ENCODE results near the gene SERGEF.

SERGEF gene

DNA sequence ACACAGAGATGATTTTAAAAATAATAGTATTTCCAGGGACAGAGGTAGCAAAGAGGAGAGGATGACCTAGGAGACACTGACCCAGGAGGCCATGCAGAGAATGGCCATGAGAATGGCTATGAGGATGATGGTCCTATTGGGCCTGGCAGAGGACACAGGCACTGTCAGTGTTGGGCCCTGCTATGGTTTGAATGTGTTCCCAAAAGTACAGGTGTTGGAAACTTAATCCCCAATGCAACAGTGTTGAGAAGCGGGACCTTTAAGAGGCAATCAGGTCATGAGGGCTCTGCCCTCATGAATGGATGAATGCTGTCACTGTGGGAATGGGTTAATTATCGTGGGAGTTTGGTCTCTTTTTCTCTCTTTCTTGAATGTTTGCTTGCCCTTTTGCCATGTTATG is 216.7 kb downstream of the SERGEF start:
- TF ChIP-seq, protein P1, sequence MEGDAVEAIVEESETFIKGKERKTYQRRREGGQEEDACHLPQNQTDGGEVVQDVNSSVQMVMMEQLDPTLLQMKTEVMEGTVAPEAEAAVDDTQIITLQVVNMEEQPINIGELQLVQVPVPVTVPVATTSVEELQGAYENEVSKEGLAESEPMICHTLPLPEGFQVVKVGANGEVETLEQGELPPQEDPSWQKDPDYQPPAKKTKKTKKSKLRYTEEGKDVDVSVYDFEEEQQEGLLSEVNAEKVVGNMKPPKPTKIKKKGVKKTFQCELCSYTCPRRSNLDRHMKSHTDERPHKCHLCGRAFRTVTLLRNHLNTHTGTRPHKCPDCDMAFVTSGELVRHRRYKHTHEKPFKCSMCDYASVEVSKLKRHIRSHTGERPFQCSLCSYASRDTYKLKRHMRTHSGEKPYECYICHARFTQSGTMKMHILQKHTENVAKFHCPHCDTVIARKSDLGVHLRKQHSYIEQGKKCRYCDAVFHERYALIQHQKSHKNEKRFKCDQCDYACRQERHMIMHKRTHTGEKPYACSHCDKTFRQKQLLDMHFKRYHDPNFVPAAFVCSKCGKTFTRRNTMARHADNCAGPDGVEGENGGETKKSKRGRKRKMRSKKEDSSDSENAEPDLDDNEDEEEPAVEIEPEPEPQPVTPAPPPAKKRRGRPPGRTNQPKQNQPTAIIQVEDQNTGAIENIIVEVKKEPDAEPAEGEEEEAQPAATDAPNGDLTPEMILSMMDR (IDR thresholded peaks at IDR 0.05; ENCODE audit: control insufficient read depth, insufficient read depth, low read depth, low read length, missing control alignments) = no peak

DNA sequence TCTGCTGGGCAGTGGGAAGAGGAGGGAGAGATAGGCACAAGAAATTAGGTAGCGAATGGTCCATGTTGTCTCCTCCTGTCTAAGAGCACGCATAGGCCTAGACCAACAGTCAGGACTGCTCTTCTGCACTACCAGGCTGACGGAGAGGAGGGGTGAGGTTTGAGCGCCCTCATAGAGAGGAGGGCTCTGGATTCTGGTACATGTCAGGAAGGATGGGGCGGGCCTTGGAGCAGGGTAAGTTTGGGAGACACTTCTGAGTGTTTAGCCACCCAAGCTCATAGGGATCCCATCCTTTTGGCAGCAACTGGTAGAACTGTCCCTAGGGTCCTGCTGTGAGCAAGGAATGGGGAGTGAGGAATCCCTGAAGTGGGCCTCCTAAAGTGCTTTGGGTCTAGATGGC is 217.9 kb downstream of the SERGEF start:
- no peak overlapping the region for H3K4me3 ChIP-seq (ENCODE audit: control insufficient read depth, low read depth, low read length)
- no peak for DNase-seq (ENCODE audit: low read depth)
- TF ChIP-seq, protein P1 (IDR thresholded peaks at IDR 0.05; ENCODE audit: control insufficient read depth, insufficient read depth, low read depth, low read length, missing control alignments) = no peak

More for the DNA sequence above, 216.7 kb downstream of the SERGEF start:
- no peak overlapping the region for H3K4me3 ChIP-seq (ENCODE audit: control insufficient read depth, low read depth, low read length)
- DNase-seq (ENCODE audit: low read depth) = no peak

DNA sequence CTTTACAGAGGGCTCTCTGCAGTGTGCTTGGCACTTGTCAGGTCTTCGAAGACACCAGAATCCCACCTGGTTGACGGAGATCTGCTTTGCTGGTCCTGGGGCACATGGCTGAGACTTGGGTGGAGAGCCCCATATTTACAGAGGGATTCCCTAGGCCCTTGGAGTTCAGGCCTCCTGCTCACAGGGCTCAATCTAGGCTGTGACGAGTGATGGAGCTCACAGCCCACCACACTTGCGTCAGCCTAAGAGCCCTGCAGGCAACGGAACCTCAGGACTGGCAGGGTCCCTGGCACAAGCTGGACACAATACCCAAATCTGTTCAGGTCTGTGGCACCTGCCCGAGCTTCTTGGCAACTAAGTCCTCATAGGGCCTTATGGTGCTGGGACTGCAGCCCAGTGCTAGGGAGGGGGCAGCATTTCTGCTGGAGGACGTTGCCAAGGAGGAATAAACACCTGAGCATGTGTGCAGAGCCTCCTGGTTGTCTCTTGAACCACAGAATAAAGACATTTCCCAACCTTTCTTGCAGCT is 219.1 kb downstream of the SERGEF start:
- DNase-seq (ENCODE audit: low read depth) = no peak
- no peak overlapping the region for H3K4me3 ChIP-seq (ENCODE audit: control insufficient read depth, low read depth, low read length)
- TF ChIP-seq, protein P1 (IDR thresholded peaks at IDR 0.05; ENCODE audit: control insufficient read depth, insufficient read depth, low read depth, low read length, missing control alignments) = no peak

DNA sequence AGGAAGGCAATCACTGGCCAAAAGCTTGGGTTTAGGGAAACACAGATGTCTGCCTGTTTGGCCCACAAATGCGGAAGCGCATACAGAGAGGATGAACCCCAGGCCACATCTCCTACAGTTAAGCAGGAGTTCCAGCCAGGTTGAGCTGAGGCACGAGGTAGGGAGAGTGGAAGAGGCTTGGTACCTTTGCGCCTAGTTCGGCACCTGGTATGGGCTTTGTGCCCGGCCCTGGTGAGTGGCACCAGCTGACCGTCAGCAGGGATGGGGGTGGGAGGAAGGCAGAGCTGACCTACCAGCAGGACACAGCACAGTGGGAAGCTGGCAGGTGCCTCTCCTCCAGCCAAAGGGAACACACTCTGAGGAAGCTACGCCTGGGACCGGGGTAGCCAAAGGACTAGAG is 220.7 kb downstream of the SERGEF start:
- TF ChIP-seq, protein P1 (IDR thresholded peaks at IDR 0.05; ENCODE audit: control insufficient read depth, insufficient read depth, low read depth, low read length, missing control alignments) = no peak
- no peak for DNase-seq (ENCODE audit: low read depth)

DNA sequence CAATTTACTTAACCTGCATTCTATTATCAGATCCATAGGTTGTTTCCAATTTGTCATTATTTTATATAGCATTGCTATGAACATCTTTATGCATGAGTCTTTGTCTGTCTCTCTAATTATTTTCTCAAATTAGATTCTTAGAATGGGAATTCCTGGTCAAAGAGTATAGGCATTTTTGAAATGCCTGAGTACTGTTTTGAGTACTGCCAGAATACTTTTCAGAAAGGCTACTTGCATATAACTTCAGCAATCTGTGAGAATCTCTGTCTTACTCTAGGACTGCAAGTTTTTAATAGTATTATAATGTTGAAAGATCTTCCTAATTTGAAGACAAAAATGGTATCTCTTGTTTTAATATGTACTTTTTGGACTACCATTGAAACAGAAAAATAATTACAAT is 221.7 kb downstream of the SERGEF start:
- TF ChIP-seq, protein P1 (IDR thresholded peaks at IDR 0.05; ENCODE audit: control insufficient read depth, insufficient read depth, low read depth, low read length, missing control alignments) = no peak
- no peak for DNase-seq (ENCODE audit: low read depth)
- H3K4me3 ChIP-seq (ENCODE audit: control insufficient read depth, low read depth, low read length) = no peak overlapping the region

More for the DNA sequence above, 220.7 kb downstream of the SERGEF start:
- no peak overlapping the region for H3K4me3 ChIP-seq (ENCODE audit: control insufficient read depth, low read depth, low read length)

DNA sequence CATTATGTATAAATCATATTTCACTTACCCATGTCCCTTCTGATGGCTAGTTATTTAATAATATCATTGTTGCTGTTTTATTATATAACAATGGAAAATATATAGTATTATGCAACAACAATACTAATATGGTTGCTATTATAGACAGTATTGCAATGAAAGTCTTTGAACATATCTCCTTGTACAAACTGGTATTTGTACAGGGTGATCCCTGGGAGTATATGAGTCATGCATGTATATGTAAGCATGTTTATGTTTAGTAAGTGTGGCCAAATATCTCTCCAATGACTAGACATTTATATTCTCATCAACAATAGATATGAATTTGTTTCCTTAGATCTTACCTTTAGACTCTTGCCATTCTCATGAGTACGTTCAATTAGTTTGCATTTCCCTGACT is 222.4 kb downstream of the SERGEF start:
- no peak for DNase-seq (ENCODE audit: low read depth)
- TF ChIP-seq, protein P1 (IDR thresholded peaks at IDR 0.05; ENCODE audit: control insufficient read depth, insufficient read depth, low read depth, low read length, missing control alignments) = no peak
- H3K4me3 ChIP-seq (ENCODE audit: control insufficient read depth, low read depth, low read length) = no peak overlapping the region

DNA sequence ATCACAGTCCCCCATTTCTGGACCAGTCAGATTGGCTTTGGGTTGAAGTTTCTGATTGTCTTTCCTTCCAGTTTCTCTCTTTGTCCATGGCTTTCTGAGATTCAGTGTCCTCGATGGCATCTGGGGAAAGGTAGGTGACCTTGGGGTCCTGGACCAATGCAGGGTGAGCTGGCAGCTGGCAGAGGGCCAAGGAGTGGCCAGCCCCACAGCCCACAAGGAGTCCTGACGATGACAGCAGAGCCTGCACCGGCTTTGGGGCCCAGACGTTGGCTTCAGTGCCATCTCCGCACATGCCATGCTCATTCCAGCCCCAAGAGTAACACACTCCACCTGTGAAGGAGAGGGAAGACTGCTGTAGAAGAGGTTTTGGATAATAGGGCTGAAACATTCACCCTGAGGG is 224.8 kb downstream of the SERGEF start:
- no peak for DNase-seq (ENCODE audit: low read depth)
- TF ChIP-seq, protein P1 (IDR thresholded peaks at IDR 0.05; ENCODE audit: control insufficient read depth, insufficient read depth, low read depth, low read length, missing control alignments) = no peak
- no peak overlapping the region for H3K4me3 ChIP-seq (ENCODE audit: control insufficient read depth, low read depth, low read length)
